Sigmoid colon (tissue), 7 donors: Measurements from ENCODE around the gene NPLOC4. TPM values are rescaled to one million over a fixed set of nuclear protein-coding genes. Genes with fewer than 3 reads are reported as not detected.

ENCODE experiments used
- DNase-seq: peaks from one replicate; pipeline ENCODE4 v3.0.0-alpha.2; 2019
- H3K27ac ChIP-seq, 4 donors: fragments of 200-600 bp; sonication (generic); one replicate each; pipeline ENCODE4 v1.5.1; 2016 to 2019; ENCODE audit warnings: mild to moderate bottlenecking in 1 of 4
- H3K27me3 ChIP-seq, 3 donors: fragments of 200-600 bp; sonication (generic); one replicate each; pipeline ENCODE4 v1.5.1; 2019; ENCODE audit warnings: mild to moderate bottlenecking in 1 of 3
- H3K36me3 ChIP-seq, 4 donors: fragments of 200-600 bp; sonication (generic); one replicate each; pipeline ENCODE4 v1.5.1; 2016 to 2019
- H3K4me1 ChIP-seq, 4 donors: fragments of 200-600 bp; sonication (generic); one replicate each; pipeline ENCODE4 v1.5.1; 2017 to 2019
- H3K4me3 ChIP-seq, 4 donors: fragments of 200-600 bp; sonication (generic); one replicate each; pipeline ENCODE4 v1.5.1; 2017 to 2019; ENCODE audit warnings: mild to moderate bottlenecking in 2 of 4, moderate library complexity in 1 of 4
- H3K9me3 ChIP-seq, 4 donors: fragments of 200-600 bp in 3 of 4; sonication (generic) in 3 of 4; one replicate each; pipeline versions ENCODE4 v1.5.1 to v1.6.1; 2013 to 2019
- CTCF ChIP-seq, 4 experiments: fragments of 450-650 bp in 3 of 4; fragments of 200-600 bp in 1 of 4; IDR thresholded peaks; one replicate each; pipeline ENCODE4 v1.5.1; 2016 to 2019; ENCODE audit warnings: antibody characterized with exemption in 4 of 4, mild to moderate bottlenecking in 3 of 4, moderate library complexity in 2 of 4
- EP300 ChIP-seq, 4 donors: sonication (generic); formaldehyde crosslinking; IDR thresholded peaks; one replicate each; pipeline ENCODE4 v1.6.1; 2017; ENCODE audit warnings: antibody characterized with exemption in 4 of 4
- POLR2A ChIP-seq, 2 donors: fragments of 450-650 bp; IDR thresholded peaks; one replicate each; pipeline ENCODE4 v1.6.1; 2016; ENCODE audit warnings: antibody characterized with exemption in 2 of 2, mild to moderate bottlenecking in 2 of 2, moderate library complexity in 2 of 2
- POLR2AphosphoS5 ChIP-seq, 4 donors: sonication (generic); formaldehyde crosslinking; IDR thresholded peaks; one replicate each; pipeline ENCODE4 v1.6.1; 2017; ENCODE audit warnings: antibody characterized with exemption in 4 of 4
- WGBS, 2 donors: extraction: QIAGEN DNeasy Blood & Tissue Kit; methylation state at CpG; one replicate each; pipeline ENCODE4 v1.1.7; 2013; 5-methylcytosine and 5-hydroxymethylcytosine counted together
- intact Hi-C: fragments of 100-400 bp; cut with DNase I; formaldehyde crosslinking; loops from one replicate; pipeline ENCODE4 v1.15.1; 2023
- polyA plus RNA-seq, 3 donors: library from polyadenylated mRNA; stranded (reverse); fragments of 200-250 nt; gene quantifications; one replicate each; pipeline ENCODE4 v1.2.3, GENCODE V29; 2013
- total RNA-seq, 4 donors: library from RNA; depleted of rRNA; stranded (reverse); fragments of >200 nt; gene quantifications; one replicate each; pipeline ENCODE4 v1.1.0, GENCODE V29; 2016
- donor health status: healthy with polysubstance abuse.
- donor health status: Bipolar disorder and iron deficiency.
- donor health status: healthy.

Gene NPLOC4
- total and polyA plus RNA-seq, 7 donors, result 19.8 to 59.7 (median 51.7) TPM

GRCh38 chr17:81512562-81513371 lies 124.1 kb downstream of the NPLOC4 start, which contains the start of gene ACTG1:
Gene ACTG1, minus strand, starts transcription at chr17:81512799. Its CDS starts 445 bp downstream, at chr17:81512354.
- Histone ChIP-seq H3K4me1 (peaks cover 0 to 60% (median 36%) of the 10 kb centered on the region in 4 donors), H3K27me3 (no peaks in the 10 kb centered on the region), H3K4me3 (peak within 1 kb of the TSS; percentile 88 to 99 (median 96)), H3K36me3 (peaks cover 25 to 41% (median 35%) of the 10 kb centered on the region in 4 donors), H3K27ac (peak within 1 kb of the TSS; percentile 99 to 100 (median 100)), H3K9me3 (no peaks in the 10 kb centered on the region)
- intact Hi-C loops, result loop anchor here (1.0 to 2.0 kb wide), 2 partner anchors 118 to 170 kb away; partner anchors contain the start of gene BAHCC1
- TF ChIP-seq POLR2A (IDR thresholded peaks at IDR 0.05), result peak; percentile 93
- TF ChIP-seq POLR2AphosphoS5 (IDR thresholded peaks at IDR 0.05), result peak; percentile 96 to 100 (median 99)
- peak in 1 of 4 donors; percentile 25 for TF ChIP-seq EP300 (IDR thresholded peaks at IDR 0.05)
- TF ChIP-seq CTCF (IDR thresholded peaks at IDR 0.05), result no peak
- peak; percentile 97 for DNase-seq
- WGBS, 2 donors, result 0 to 1% methylated on average over 111 of the region's 111 CpGs

- peak; percentile 83 for DNase-seq
- intact Hi-C loops, result loop anchor here (1.0 to 2.0 kb wide), 2 partner anchors 117 to 170 kb away; partner anchors contain the start of gene BAHCC1
Measured at GRCh38 chr17:81511804-81512561, 124.9 kb downstream of the NPLOC4 start.

GRCh38 chr17:81511554-81511803 lies 125.4 kb downstream of the NPLOC4 start:
- WGBS, 2 donors, result 1 to 2% methylated on average over 9 of the region's 9 CpGs
- Histone ChIP-seq H3K9me3 (no peaks in the 10 kb centered on the region), H3K36me3 (peaks cover 25 to 41% (median 35%) of the 10 kb centered on the region in 4 donors), H3K4me1 (peaks cover 0 to 47% (median 23%) of the 10 kb centered on the region in 4 donors), H3K27me3 (no peaks in the 10 kb centered on the region), H3K27ac (peak overlapping the region; percentile 99 to 100 (median 100)), H3K4me3 (peak overlapping the region; percentile 88 to 99 (median 94))
- no peak for TF ChIP-seq CTCF (IDR thresholded peaks at IDR 0.05)
- TF ChIP-seq POLR2AphosphoS5 (IDR thresholded peaks at IDR 0.05), result peak in 1 of 4 donors; percentile 39
- peak in 1 of 2 donors; percentile 25 for TF ChIP-seq POLR2A (IDR thresholded peaks at IDR 0.05)
- TF ChIP-seq EP300 (IDR thresholded peaks at IDR 0.05), result no peak
- no peak for DNase-seq
- intact Hi-C loops, result no loop called here

More at GRCh38 chr17:81511804-81512561, 124.9 kb downstream of the NPLOC4 start:
- peaks cover 25 to 41% (median 35%) of the 10 kb centered on the region in 4 donors for H3K36me3 ChIP-seq
- TF ChIP-seq POLR2AphosphoS5 (IDR thresholded peaks at IDR 0.05), result no peak
- no peak for TF ChIP-seq EP300 (IDR thresholded peaks at IDR 0.05)
- no peak for TF ChIP-seq CTCF (IDR thresholded peaks at IDR 0.05)
- no peak for TF ChIP-seq POLR2A (IDR thresholded peaks at IDR 0.05)
- peak overlapping the region; percentile 99 to 100 (median 100) for H3K27ac ChIP-seq
- H3K4me3 ChIP-seq, result peak overlapping the region; percentile 88 to 99 (median 94)
- peaks cover 0 to 53% (median 28%) of the 10 kb centered on the region in 4 donors for H3K4me1 ChIP-seq
- 0% methylated on average over 62 of the region's 62 CpGs for WGBS, 2 donors
- H3K27me3 ChIP-seq, result no peaks in the 10 kb centered on the region
- no peaks in the 10 kb centered on the region for H3K9me3 ChIP-seq

- Histone ChIP-seq H3K4me1 (peaks cover 0 to 42% (median 18%) of the 10 kb centered on the region in 4 donors), H3K27ac (peak overlapping the region; percentile 99 to 100 (median 100)), H3K36me3 (peaks cover 25 to 41% (median 35%) of the 10 kb centered on the region in 4 donors), H3K27me3 (no peaks in the 10 kb centered on the region), H3K4me3 (peak overlapping the region; percentile 88 to 99 (median 94)), H3K9me3 (no peaks in the 10 kb centered on the region)
- no peak for TF ChIP-seq EP300 (IDR thresholded peaks at IDR 0.05)
- TF ChIP-seq POLR2AphosphoS5 (IDR thresholded peaks at IDR 0.05), result peak in 2 of 4 donors; percentile 14 to 22
- intact Hi-C loops, result no loop called here
- 1% methylated on average over 48 of the region's 48 CpGs for WGBS, 2 donors
- no peak for DNase-seq
Measured at GRCh38 chr17:81510785-81511553, 125.9 kb downstream of the NPLOC4 start.
